Measurements from ENCODE around the gene CCDC127. TPM values are rescaled to one million over a fixed set of nuclear protein-coding genes. Genes with fewer than 3 reads are reported as not detected.
"Not testable (repeated sequence)": the region's sequence is repeated elsewhere in the genome, so short reads cannot be mapped to it uniquely, and the experiment has no call there.

CCDC127 gene
- total RNA-seq, 4 donors from 2014 or later = 4.4 to 5.2 (median 4.8) TPM

GRCh38 chr5:241045-241669, 23.2 kb upstream of the CCDC127 start:
- WGBS, 2 donors = 95 to 97% methylated on average over 12 to 13 of the region's 13 CpGs
- intact Hi-C loops (cut with DNase I); H3K4me3 ChIP-seq (replicated peaks in 1 of 3); H3K27me3 ChIP-seq; H3K4me1 ChIP-seq; H3K9me3 ChIP-seq; DNase-seq; H3K27ac ChIP-seq: not testable (repeated sequence)
- peaks cover 31 to 47% of the 10 kb centered on the region in 2 donors for H3K36me3 ChIP-seq

- peaks cover 32 to 47% of the 10 kb centered on the region in 2 donors for H3K36me3 ChIP-seq
- intact Hi-C loops (cut with DNase I) = not testable (repeated sequence)
- 98% methylated on average over 7 of the region's 7 CpGs for WGBS, 2 donors
These were observed 22.6 kb upstream of the CCDC127 start for GRCh38 chr5:240550-240949.

GRCh38 chr5:237931-238330, 20.0 kb upstream of the CCDC127 start:
- H3K4me1 ChIP-seq; DNase-seq; H3K27me3 ChIP-seq; H3K27ac ChIP-seq; intact Hi-C loops (cut with DNase I); H3K9me3 ChIP-seq; H3K4me3 ChIP-seq (replicated peaks in 1 of 3): not testable (repeated sequence)
- peaks cover 40 to 65% of the 10 kb centered on the region in 2 donors for H3K36me3 ChIP-seq
- WGBS, 2 donors = 98 to 100% methylated on average over 8 of the region's 8 CpGs

More at GRCh38 chr5:240550-240949, 22.6 kb upstream of the CCDC127 start:
- not testable (repeated sequence) for DNase-seq; H3K4me1 ChIP-seq; H3K27me3 ChIP-seq; H3K27ac ChIP-seq; H3K9me3 ChIP-seq; H3K4me3 ChIP-seq (replicated peaks in 1 of 3)

- DNase-seq; H3K4me3 ChIP-seq (replicated peaks in 1 of 3); intact Hi-C loops (cut with DNase I); H3K27ac ChIP-seq; H3K4me1 ChIP-seq; H3K9me3 ChIP-seq; H3K27me3 ChIP-seq: not testable (repeated sequence)
- peaks cover 18 to 58% of the 10 kb centered on the region in 2 donors for H3K36me3 ChIP-seq
- WGBS, 2 donors = 94 to 96% methylated on average over 5 to 6 of the region's 9 CpGs
These were observed 17.6 kb upstream of the CCDC127 start for GRCh38 chr5:235527-235926.

- 93 to 95% methylated on average over 8 of the region's 8 CpGs for WGBS, 2 donors
- H3K4me3 ChIP-seq (replicated peaks in 1 of 3) = no peak overlapping the region
- peaks cover 21 to 64% of the 10 kb centered on the region in 2 donors for H3K36me3 ChIP-seq
- H3K27me3 ChIP-seq = no peaks in the 10 kb centered on the region
- no peaks in the 10 kb centered on the region for H3K4me1 ChIP-seq
- TF ChIP-seq POLR2A (IDR thresholded peaks at IDR 0.05) = no peak
- TF ChIP-seq CTCF (IDR thresholded peaks at IDR 0.05) = no peak
- intact Hi-C loops (cut with DNase I) = no loop called here
- DNase-seq = no peak
- no peaks in the 10 kb centered on the region for H3K9me3 ChIP-seq
- H3K27ac ChIP-seq = no peak overlapping the region
These were observed 16.5 kb upstream of the CCDC127 start for GRCh38 chr5:234450-234849.

GRCh38 chr5:233426-233825, 15.5 kb upstream of the CCDC127 start:
- H3K4me1 ChIP-seq; H3K27me3 ChIP-seq; H3K9me3 ChIP-seq; intact Hi-C loops (cut with DNase I); DNase-seq; H3K4me3 ChIP-seq (replicated peaks in 1 of 3); H3K27ac ChIP-seq: not testable (repeated sequence)
- WGBS, 2 donors = 95 to 97% methylated on average over 20 of the region's 20 CpGs
- peaks cover 31 to 69% of the 10 kb centered on the region in 2 donors for H3K36me3 ChIP-seq

GRCh38 chr5:231661-232060, 13.7 kb upstream of the CCDC127 start:
- Histone ChIP-seq H3K4me1 (no peaks in the 10 kb centered on the region), H3K4me3 (replicated peaks in 1 of 3) (no peak overlapping the region), H3K27ac (no peak overlapping the region), H3K36me3 (peaks cover 45 to 68% of the 10 kb centered on the region in 2 donors), H3K27me3 (no peaks in the 10 kb centered on the region), H3K9me3 (no peaks in the 10 kb centered on the region)
- no peak for DNase-seq
- intact Hi-C loops (cut with DNase I) = no loop called here
- no peak for TF ChIP-seq POLR2A (IDR thresholded peaks at IDR 0.05)
- no peak for TF ChIP-seq CTCF (IDR thresholded peaks at IDR 0.05)
- 91 to 92% methylated on average over 13 of the region's 13 CpGs for WGBS, 2 donors
